ENCODE measurements around the gene AK1. TPM values are rescaled to one million over a fixed set of nuclear protein-coding genes. Genes with fewer than 3 reads are reported as not detected.
"Not testable (repeated sequence)": the region's sequence is repeated elsewhere in the genome, so short reads cannot be mapped to it uniquely, and the experiment has no call there.

AK1 gene
- total RNA-seq, 1 donor from 2014 or later: 8.1 TPM

DNA sequence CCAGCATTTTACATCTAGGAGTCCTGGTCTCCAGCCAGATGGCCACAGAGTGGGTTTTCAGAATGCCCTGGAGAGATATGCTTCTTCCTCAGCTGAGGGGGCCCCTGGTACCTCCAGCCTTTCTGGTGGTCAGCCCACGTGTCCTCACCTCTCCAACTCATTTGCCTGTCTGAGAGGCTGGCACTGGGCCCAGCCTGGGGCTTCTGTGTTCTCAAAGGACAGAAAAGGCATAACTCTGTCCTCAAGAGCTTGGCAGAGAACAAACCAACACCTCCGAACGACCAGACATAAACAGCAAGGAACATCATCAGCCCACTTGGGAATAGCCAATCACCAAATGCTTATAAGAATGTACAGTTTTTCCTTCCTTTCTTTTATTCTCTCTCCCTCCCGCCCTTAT lies 40.1 kb downstream of the AK1 start:
- Mint-ChIP-seq H3K4me3 (no peak overlapping the region), H3K27me3 (no peaks in the 10 kb centered on the region), H3K9me3 (no peaks in the 10 kb centered on the region), H3K27ac (no peak overlapping the region), H3K36me3 (ENCODE audit: low read depth) (peaks cover 11% of the 10 kb centered on the region), H3K4me1 (peaks cover 11% of the 10 kb centered on the region)
- POLR2A ChIA-PET: no interaction called here
- CTCF ChIA-PET: no interaction called here
- TF ChIP-seq, protein P1, sequence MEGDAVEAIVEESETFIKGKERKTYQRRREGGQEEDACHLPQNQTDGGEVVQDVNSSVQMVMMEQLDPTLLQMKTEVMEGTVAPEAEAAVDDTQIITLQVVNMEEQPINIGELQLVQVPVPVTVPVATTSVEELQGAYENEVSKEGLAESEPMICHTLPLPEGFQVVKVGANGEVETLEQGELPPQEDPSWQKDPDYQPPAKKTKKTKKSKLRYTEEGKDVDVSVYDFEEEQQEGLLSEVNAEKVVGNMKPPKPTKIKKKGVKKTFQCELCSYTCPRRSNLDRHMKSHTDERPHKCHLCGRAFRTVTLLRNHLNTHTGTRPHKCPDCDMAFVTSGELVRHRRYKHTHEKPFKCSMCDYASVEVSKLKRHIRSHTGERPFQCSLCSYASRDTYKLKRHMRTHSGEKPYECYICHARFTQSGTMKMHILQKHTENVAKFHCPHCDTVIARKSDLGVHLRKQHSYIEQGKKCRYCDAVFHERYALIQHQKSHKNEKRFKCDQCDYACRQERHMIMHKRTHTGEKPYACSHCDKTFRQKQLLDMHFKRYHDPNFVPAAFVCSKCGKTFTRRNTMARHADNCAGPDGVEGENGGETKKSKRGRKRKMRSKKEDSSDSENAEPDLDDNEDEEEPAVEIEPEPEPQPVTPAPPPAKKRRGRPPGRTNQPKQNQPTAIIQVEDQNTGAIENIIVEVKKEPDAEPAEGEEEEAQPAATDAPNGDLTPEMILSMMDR (IDR thresholded peaks at IDR 0.05): no peak
- DNase-seq (no peak), ATAC-seq (ENCODE audit: low read depth) (no peak)
- intact Hi-C loops (cut with micrococcal nuclease): no loop called here

DNA sequence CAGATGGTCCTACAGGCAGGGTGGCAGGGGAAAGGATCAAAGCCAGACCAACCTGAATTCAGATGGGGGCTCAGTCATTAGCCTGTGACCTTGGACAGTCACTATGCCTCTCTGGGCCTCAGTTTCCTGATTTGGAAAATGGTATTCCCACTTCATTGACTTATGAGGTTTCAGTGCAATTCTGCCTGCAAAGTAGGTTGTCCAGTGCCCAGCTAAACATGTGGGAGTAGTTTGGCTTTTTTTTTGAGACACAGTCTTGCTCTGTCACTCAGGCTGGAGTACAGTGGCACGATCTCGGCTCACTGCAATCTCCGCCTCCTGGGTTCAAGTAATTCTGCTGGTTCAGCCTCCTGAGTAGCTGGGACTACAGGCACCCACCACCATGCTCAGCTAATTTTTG lies 40.9 kb downstream of the AK1 start:
- intact Hi-C loops (cut with micrococcal nuclease); ATAC-seq (ENCODE audit: low read depth); H3K27me3 Mint-ChIP-seq; H3K27ac Mint-ChIP-seq; H3K4me3 Mint-ChIP-seq; H3K36me3 Mint-ChIP-seq (ENCODE audit: low read depth); DNase-seq; H3K9me3 Mint-ChIP-seq; CTCF ChIA-PET: not testable (repeated sequence)
- POLR2A ChIA-PET: interaction anchor here (0.6 kb wide), 2 partner anchors 35 to 46 kb away, joined by 3 to 4 read pairs; no protein-coding TSS in a partner anchor
- peaks cover 11% of the 10 kb centered on the region for H3K4me1 Mint-ChIP-seq

DNA sequence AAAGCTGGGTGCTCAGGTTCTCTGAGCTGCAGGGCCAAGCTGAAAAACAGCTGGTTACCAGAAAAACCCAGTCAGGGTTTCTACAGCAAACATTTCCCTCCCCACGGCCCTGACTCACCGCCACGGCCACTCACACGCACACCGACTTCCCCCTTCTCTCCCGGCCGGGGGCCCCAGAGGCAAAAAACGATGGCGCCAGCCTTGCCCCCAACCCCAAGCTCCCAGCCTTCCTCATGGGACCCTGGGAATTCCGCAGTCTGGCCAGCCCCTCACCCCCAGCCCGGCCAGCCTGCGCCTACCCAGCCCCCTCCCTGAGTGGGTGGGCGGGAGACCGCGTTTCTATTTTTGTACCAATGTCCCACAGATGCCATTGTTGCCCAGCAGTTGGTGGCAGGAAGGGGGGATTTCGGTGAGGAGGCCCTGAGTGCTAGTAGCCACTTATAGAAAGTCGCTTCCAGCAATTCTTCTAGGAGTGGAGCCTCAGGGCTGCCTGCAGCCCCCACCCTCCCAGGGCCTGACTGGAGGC lies 41.4 kb downstream of the AK1 start:
- POLR2A ChIA-PET: interaction anchor here (0.6 kb wide), 2 partner anchors 34 to 45 kb away, joined by 3 to 4 read pairs; no protein-coding TSS in a partner anchor
- Mint-ChIP-seq H3K9me3 (no peaks in the 10 kb centered on the region), H3K4me3 (no peak overlapping the region), H3K36me3 (ENCODE audit: low read depth) (peaks cover 4% of the 10 kb centered on the region), H3K4me1 (peaks cover 11% of the 10 kb centered on the region), H3K27me3 (no peaks in the 10 kb centered on the region), H3K27ac (peak overlapping the region; percentile 41)
- ATAC-seq (ENCODE audit: low read depth) (peak; percentile 61), DNase-seq (no peak)
- CTCF ChIA-PET: no interaction called here
- intact Hi-C loops (cut with micrococcal nuclease): no loop called here
- TF ChIP-seq, protein P1 (IDR thresholded peaks at IDR 0.05): no peak

DNA sequence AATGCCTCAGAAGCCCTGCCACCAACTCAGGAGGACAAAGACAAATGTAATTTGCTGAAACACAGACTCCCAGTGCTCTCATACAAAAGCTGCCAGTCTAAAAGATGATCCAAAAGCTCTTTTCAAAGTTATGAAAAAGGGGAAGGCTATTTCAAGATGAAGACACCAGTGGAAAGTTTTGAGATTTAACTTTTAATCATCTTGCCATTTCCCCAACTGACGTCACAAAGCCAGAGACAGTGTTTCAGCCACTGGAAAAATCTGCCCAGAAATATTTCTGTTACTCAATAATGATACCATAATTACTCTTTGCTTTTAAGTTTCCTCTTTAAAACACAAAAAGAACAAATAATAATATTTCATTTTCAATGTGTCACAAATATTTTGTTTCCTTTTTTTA lies 43.9 kb downstream of the AK1 start:
- Mint-ChIP-seq H3K27ac (no peak overlapping the region), H3K4me3 (no peak overlapping the region), H3K36me3 (ENCODE audit: low read depth) (peaks cover 3% of the 10 kb centered on the region), H3K27me3 (no peaks in the 10 kb centered on the region), H3K4me1 (peaks cover 8% of the 10 kb centered on the region), H3K9me3 (no peaks in the 10 kb centered on the region)
- TF ChIP-seq, protein P1 (IDR thresholded peaks at IDR 0.05): no peak
- ATAC-seq (ENCODE audit: low read depth) (no peak), DNase-seq (no peak)
- intact Hi-C loops (cut with micrococcal nuclease): no loop called here
- CTCF ChIA-PET: no interaction called here
- POLR2A ChIA-PET: interaction anchor here (0.6 kb wide), 1 partner anchor 36 kb away, joined by 16 read pairs; no protein-coding TSS in a partner anchor

DNA sequence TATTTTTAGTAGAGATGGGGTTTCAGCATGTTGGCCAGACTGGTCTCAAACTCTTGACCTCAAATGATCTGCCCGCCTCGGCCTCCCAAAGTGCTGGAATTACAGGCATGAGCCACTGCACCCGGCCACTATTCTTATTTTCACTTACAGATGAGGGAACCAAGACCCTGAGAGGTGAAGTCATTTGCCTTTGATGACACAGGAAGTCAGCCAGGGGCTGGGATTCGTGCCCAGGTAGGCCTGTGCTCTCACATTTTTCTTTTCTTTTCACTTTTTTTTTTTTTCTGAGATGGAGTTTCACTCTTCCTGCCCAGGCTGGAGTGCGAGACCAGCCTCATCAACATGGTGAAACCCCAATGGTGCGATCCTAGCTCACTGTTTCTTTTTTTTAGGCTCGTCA lies 45.2 kb downstream of the AK1 start:
- intact Hi-C loops (cut with micrococcal nuclease): no loop called here
- H3K36me3 Mint-ChIP-seq (ENCODE audit: low read depth): peaks cover 3% of the 10 kb centered on the region
- ATAC-seq (ENCODE audit: low read depth) (no peak), DNase-seq (no peak)
- H3K27ac Mint-ChIP-seq: no peak overlapping the region
- no peaks in the 10 kb centered on the region for H3K27me3 Mint-ChIP-seq
- CTCF ChIA-PET: interaction anchor here (0.7 kb wide), 1 partner anchor 11 kb away, joined by 3 read pairs; no protein-coding TSS in a partner anchor
- TF ChIP-seq, protein P1 (IDR thresholded peaks at IDR 0.05): no peak
- no peak overlapping the region for H3K4me3 Mint-ChIP-seq
- H3K9me3 Mint-ChIP-seq: no peaks in the 10 kb centered on the region
- POLR2A ChIA-PET: interaction anchor here (0.7 kb wide), 2 partner anchors 10 to 74 kb away, joined by 4 to 8 read pairs; no protein-coding TSS in a partner anchor
- peaks cover 5% of the 10 kb centered on the region for H3K4me1 Mint-ChIP-seq

All from activated B cell treated with CpG ODN at 0.5 μM for 24 hours (primary cell).